ENCODE data around the gene MRPL33. TPM values are rescaled to one million over a fixed set of nuclear protein-coding genes. Genes with fewer than 3 reads are reported as not detected.

The MRPL33 gene
- total and polyA plus RNA-seq, 2 of the 13 experiments (the other 11 are each of a cell fraction or from before 2014, with no cell fraction given), result 69.7 to 218 TPM

DNA sequence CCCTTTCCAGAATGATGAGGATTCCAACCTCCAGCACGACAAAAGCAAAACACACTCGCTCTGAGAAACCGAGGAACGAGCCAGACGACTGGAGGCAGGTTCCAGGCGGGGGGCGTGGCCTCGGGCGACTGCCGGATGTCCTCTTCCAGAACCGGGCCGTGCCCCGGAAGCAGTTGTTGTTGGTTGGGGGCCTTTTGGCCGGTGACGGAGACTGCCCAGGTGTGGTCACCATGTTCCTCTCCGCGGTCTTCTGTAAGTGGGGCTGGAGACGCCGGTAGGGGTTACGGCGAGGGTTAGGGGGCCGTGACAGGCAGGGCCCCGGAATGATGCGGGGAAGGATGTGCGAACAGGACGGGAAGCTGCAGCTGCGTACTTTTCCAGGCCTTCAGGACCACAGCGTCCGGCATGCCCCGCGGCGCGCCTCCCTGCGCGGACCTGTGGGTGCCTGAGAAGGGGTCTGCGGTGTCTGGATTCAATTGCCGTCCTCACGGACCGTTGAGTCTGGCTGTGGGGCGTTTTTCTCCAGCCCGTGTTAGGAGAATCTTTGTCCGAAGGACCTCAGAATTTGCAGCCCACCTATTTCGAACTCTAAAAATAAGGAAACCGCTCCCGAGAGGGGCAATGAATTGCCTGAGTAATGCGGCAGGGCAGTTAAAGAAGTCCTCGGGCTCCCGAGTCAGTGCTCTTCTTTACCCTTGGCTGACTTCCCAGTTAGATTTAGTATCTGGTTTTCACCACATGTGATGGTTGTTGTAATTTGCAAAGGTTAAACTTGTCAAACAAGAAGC lies at the start of gene MRPL33 (continued):
- TF ChIP-seq HDAC2 (CRISPR knock-in tag; IDR thresholded peaks at IDR 0.05) (peak; percentile 88), ZNF572 (CRISPR knock-in tag; IDR thresholded peaks at IDR 0.05) (0 out of 2 replicates have a peak, but pooled peaks have one; percentile 55), MIXL1 (CRISPR knock-in tag; IDR thresholded peaks at IDR 0.05) (0 out of 2 replicates have a peak, but pooled peaks have one; percentile 45), ATF7-NPFF (CRISPR knock-in tag; IDR thresholded peaks at IDR 0.05; ENCODE audit: low read depth) (peak; percentile 47; the same call in 1 of the 2 replicates), GTF3A (CRISPR knock-in tag; conservative IDR thresholded peaks at IDR 0.05) (no peak), ZNF451 (CRISPR knock-in tag; IDR thresholded peaks at IDR 0.05) (no peak), ZBTB7A (CRISPR knock-in tag; IDR thresholded peaks at IDR 0.05) (peak; percentile 51), NPAS2 (CRISPR knock-in tag; IDR thresholded peaks at IDR 0.05; ENCODE audit: borderline replicate concordance) (no peak), DMAP1 (CRISPR knock-in tag; IDR thresholded peaks at IDR 0.05) (peak; percentile 94), ETV5 (CRISPR knock-in tag; IDR thresholded peaks at IDR 0.05; ENCODE audit: borderline replicate concordance) (peak; percentile 75; the same call in 1 of the 2 replicates), CBX1 (IDR thresholded peaks at IDR 0.05; ENCODE audit: low read depth) (peak; percentile 93), ZNF543 (CRISPR knock-in tag; IDR thresholded peaks at IDR 0.05) (peak; percentile 87; the same call in 1 of the 2 replicates), ZNF775 (CRISPR knock-in tag; IDR thresholded peaks at IDR 0.05; ENCODE audit: borderline replicate concordance) (no peak; the same call in 1 of the 2 replicates)
- TF ChIP-seq, protein P1, sequence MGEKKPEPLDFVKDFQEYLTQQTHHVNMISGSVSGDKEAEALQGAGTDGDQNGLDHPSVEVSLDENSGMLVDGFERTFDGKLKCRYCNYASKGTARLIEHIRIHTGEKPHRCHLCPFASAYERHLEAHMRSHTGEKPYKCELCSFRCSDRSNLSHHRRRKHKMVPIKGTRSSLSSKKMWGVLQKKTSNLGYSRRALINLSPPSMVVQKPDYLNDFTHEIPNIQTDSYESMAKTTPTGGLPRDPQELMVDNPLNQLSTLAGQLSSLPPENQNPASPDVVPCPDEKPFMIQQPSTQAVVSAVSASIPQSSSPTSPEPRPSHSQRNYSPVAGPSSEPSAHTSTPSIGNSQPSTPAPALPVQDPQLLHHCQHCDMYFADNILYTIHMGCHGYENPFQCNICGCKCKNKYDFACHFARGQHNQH (CRISPR knock-in tag; IDR thresholded peaks at IDR 0.05), result peak; percentile 93
- TF ChIP-seq, protein P2, sequence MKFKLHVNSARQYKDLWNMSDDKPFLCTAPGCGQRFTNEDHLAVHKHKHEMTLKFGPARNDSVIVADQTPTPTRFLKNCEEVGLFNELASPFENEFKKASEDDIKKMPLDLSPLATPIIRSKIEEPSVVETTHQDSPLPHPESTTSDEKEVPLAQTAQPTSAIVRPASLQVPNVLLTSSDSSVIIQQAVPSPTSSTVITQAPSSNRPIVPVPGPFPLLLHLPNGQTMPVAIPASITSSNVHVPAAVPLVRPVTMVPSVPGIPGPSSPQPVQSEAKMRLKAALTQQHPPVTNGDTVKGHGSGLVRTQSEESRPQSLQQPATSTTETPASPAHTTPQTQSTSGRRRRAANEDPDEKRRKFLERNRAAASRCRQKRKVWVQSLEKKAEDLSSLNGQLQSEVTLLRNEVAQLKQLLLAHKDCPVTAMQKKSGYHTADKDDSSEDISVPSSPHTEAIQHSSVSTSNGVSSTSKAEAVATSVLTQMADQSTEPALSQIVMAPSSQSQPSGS (CRISPR knock-in tag; IDR thresholded peaks at IDR 0.05), result peak; percentile 96
- TF ChIP-seq, protein P3, sequence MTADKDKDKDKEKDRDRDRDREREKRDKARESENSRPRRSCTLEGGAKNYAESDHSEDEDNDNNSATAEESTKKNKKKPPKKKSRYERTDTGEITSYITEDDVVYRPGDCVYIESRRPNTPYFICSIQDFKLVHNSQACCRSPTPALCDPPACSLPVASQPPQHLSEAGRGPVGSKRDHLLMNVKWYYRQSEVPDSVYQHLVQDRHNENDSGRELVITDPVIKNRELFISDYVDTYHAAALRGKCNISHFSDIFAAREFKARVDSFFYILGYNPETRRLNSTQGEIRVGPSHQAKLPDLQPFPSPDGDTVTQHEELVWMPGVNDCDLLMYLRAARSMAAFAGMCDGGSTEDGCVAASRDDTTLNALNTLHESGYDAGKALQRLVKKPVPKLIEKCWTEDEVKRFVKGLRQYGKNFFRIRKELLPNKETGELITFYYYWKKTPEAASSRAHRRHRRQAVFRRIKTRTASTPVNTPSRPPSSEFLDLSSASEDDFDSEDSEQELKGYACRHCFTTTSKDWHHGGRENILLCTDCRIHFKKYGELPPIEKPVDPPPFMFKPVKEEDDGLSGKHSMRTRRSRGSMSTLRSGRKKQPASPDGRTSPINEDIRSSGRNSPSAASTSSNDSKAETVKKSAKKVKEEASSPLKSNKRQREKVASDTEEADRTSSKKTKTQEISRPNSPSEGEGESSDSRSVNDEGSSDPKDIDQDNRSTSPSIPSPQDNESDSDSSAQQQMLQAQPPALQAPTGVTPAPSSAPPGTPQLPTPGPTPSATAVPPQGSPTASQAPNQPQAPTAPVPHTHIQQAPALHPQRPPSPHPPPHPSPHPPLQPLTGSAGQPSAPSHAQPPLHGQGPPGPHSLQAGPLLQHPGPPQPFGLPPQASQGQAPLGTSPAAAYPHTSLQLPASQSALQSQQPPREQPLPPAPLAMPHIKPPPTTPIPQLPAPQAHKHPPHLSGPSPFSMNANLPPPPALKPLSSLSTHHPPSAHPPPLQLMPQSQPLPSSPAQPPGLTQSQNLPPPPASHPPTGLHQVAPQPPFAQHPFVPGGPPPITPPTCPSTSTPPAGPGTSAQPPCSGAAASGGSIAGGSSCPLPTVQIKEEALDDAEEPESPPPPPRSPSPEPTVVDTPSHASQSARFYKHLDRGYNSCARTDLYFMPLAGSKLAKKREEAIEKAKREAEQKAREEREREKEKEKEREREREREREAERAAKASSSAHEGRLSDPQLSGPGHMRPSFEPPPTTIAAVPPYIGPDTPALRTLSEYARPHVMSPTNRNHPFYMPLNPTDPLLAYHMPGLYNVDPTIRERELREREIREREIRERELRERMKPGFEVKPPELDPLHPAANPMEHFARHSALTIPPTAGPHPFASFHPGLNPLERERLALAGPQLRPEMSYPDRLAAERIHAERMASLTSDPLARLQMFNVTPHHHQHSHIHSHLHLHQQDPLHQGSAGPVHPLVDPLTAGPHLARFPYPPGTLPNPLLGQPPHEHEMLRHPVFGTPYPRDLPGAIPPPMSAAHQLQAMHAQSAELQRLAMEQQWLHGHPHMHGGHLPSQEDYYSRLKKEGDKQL (CRISPR knock-in tag; IDR thresholded peaks at IDR 0.05; ENCODE audit: low read depth), result peak; percentile 79; the same call in 1 of the 2 replicates
- TF ChIP-seq, protein P4, sequence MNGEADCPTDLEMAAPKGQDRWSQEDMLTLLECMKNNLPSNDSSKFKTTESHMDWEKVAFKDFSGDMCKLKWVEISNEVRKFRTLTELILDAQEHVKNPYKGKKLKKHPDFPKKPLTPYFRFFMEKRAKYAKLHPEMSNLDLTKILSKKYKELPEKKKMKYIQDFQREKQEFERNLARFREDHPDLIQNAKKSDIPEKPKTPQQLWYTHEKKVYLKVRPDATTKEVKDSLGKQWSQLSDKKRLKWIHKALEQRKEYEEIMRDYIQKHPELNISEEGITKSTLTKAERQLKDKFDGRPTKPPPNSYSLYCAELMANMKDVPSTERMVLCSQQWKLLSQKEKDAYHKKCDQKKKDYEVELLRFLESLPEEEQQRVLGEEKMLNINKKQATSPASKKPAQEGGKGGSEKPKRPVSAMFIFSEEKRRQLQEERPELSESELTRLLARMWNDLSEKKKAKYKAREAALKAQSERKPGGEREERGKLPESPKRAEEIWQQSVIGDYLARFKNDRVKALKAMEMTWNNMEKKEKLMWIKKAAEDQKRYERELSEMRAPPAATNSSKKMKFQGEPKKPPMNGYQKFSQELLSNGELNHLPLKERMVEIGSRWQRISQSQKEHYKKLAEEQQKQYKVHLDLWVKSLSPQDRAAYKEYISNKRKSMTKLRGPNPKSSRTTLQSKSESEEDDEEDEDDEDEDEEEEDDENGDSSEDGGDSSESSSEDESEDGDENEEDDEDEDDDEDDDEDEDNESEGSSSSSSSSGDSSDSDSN (CRISPR knock-in tag; IDR thresholded peaks at IDR 0.05), result peak; percentile 88
- TF ChIP-seq, protein P5, sequence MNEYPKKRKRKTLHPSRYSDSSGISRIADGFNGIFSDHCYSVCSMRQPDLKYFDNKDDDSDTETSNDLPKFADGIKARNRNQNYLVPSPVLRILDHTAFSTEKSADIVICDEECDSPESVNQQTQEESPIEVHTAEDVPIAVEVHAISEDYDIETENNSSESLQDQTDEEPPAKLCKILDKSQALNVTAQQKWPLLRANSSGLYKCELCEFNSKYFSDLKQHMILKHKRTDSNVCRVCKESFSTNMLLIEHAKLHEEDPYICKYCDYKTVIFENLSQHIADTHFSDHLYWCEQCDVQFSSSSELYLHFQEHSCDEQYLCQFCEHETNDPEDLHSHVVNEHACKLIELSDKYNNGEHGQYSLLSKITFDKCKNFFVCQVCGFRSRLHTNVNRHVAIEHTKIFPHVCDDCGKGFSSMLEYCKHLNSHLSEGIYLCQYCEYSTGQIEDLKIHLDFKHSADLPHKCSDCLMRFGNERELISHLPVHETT (CRISPR knock-in tag; conservative IDR thresholded peaks at IDR 0.05), result peak; percentile 93
